Measurements from ENCODE around the gene CNTN2.

CNTN2 gene

GRCh38 chr1:205108464-205108863 is 65.5 kb downstream of the CNTN2 start:
- H3K36me3 ChIP-seq (replicated peaks; ENCODE audit: insufficient read depth, low read length), result peaks cover 10% of the 10 kb centered on the region; the same call in 1 of the 2 replicates
- DNase-seq, result no peak
- H3K9me2 ChIP-seq (replicated peaks; ENCODE audit: insufficient read depth, low read length), result no peaks in the 10 kb centered on the region
- H3K4me2 ChIP-seq (ENCODE audit: low read depth, low read length), result no peak overlapping the region
- peaks cover 5% of the 10 kb centered on the region for H3K79me2 ChIP-seq (ENCODE audit: low read length)
- H4K20me1 ChIP-seq (ENCODE audit: insufficient read depth, low read length), result no peaks in the 10 kb centered on the region
- H3K27me3 ChIP-seq (replicated peaks; ENCODE audit: insufficient read depth, low read length), result no peaks in the 10 kb centered on the region
- H3F3A ChIP-seq (ENCODE audit: insufficient read depth, low read length), result no peaks in the 10 kb centered on the region
- H3K4me3 ChIP-seq (ENCODE audit: low read length), result no peak overlapping the region
- H2AFZ ChIP-seq (ENCODE audit: low read length), result no peak overlapping the region
- TF ChIP-seq CTCF (IDR thresholded peaks at IDR 0.05; ENCODE audit: low read length) (no peak), EZH2phosphoT487 (IDR thresholded peaks at IDR 0.05; ENCODE audit: low read length) (no peak), EZH2 (optimal IDR thresholded peaks at IDR 0.05; ENCODE audit: low read depth, low read length) (no peak)
- H3K9ac ChIP-seq (ENCODE audit: low read length), result no peak overlapping the region
- no peaks in the 10 kb centered on the region for H3K9me3 ChIP-seq (replicated peaks; ENCODE audit: insufficient read depth, low read length)
- H3K4me1 ChIP-seq (ENCODE audit: low read length), result no peaks in the 10 kb centered on the region
- no peak overlapping the region for H3K27ac ChIP-seq (ENCODE audit: low read length)

DNA sequence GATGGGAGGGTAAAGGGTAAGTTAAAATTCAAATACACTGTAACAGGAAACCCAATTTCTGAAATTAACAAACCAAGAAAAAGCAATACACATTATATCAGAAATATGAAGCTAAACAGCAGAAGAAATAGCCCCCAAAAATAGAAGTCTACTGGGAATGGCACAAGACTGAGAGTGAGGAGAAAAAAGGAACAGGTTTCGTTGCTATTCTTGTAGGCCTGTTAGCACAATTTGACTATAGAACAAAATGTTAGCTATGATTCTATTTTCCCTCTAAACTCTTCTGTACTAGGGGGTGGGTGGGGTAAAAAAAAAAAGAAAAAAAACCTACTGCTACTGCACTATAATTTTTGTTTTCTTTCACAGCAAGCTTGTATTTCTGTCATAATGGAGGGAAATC is 66.3 kb downstream of the CNTN2 start:
- H3K4me2 ChIP-seq (ENCODE audit: low read depth, low read length), result no peak overlapping the region
- no peak overlapping the region for H3K27ac ChIP-seq (ENCODE audit: low read length)
- no peaks in the 10 kb centered on the region for H3K9me2 ChIP-seq (replicated peaks; ENCODE audit: insufficient read depth, low read length)
- H4K20me1 ChIP-seq (ENCODE audit: insufficient read depth, low read length), result no peaks in the 10 kb centered on the region
- H3K79me2 ChIP-seq (ENCODE audit: low read length), result peaks cover 11% of the 10 kb centered on the region
- no peak for TF ChIP-seq CTCF (IDR thresholded peaks at IDR 0.05; ENCODE audit: low read length)
- no peak for TF ChIP-seq EZH2phosphoT487 (IDR thresholded peaks at IDR 0.05; ENCODE audit: low read length)
- TF ChIP-seq EZH2 (optimal IDR thresholded peaks at IDR 0.05; ENCODE audit: low read depth, low read length), result no peak
- no peak overlapping the region for H3K4me3 ChIP-seq (ENCODE audit: low read length)
- H3K4me1 ChIP-seq (ENCODE audit: low read length), result no peaks in the 10 kb centered on the region
- H3K9me3 ChIP-seq (replicated peaks; ENCODE audit: insufficient read depth, low read length), result no peaks in the 10 kb centered on the region
- no peak overlapping the region for H3K9ac ChIP-seq (ENCODE audit: low read length)
- no peaks in the 10 kb centered on the region for H3K27me3 ChIP-seq (replicated peaks; ENCODE audit: insufficient read depth, low read length)
- DNase-seq, result no peak
- no peak overlapping the region for H2AFZ ChIP-seq (ENCODE audit: low read length)
- no peaks in the 10 kb centered on the region for H3F3A ChIP-seq (ENCODE audit: insufficient read depth, low read length)
- H3K36me3 ChIP-seq (replicated peaks; ENCODE audit: insufficient read depth, low read length), result peaks cover 8% of the 10 kb centered on the region; the same call in 1 of the 2 replicates

GRCh38 chr1:205109711-205110110 is 66.7 kb downstream of the CNTN2 start:
- no peak overlapping the region for H3K4me2 ChIP-seq (ENCODE audit: low read depth, low read length)
- H3K27me3 ChIP-seq (replicated peaks; ENCODE audit: insufficient read depth, low read length), result no peaks in the 10 kb centered on the region
- no peak overlapping the region for H3K27ac ChIP-seq (ENCODE audit: low read length)
- no peaks in the 10 kb centered on the region for H3K9me2 ChIP-seq (replicated peaks; ENCODE audit: insufficient read depth, low read length)
- TF ChIP-seq EZH2phosphoT487 (IDR thresholded peaks at IDR 0.05; ENCODE audit: low read length) (no peak), CTCF (IDR thresholded peaks at IDR 0.05; ENCODE audit: low read length) (no peak), EZH2 (optimal IDR thresholded peaks at IDR 0.05; ENCODE audit: low read depth, low read length) (no peak)
- no peaks in the 10 kb centered on the region for H3K9me3 ChIP-seq (replicated peaks; ENCODE audit: insufficient read depth, low read length)
- no peaks in the 10 kb centered on the region for H3F3A ChIP-seq (ENCODE audit: insufficient read depth, low read length)
- H3K9ac ChIP-seq (ENCODE audit: low read length), result no peak overlapping the region
- DNase-seq, result no peak
- no peaks in the 10 kb centered on the region for H4K20me1 ChIP-seq (ENCODE audit: insufficient read depth, low read length)
- no peak overlapping the region for H2AFZ ChIP-seq (ENCODE audit: low read length)
- H3K79me2 ChIP-seq (ENCODE audit: low read length), result peaks cover 14% of the 10 kb centered on the region
- no peaks in the 10 kb centered on the region for H3K4me1 ChIP-seq (ENCODE audit: low read length)
- H3K36me3 ChIP-seq (replicated peaks; ENCODE audit: insufficient read depth, low read length), result peaks cover 8% of the 10 kb centered on the region; the same call in 1 of the 2 replicates
- no peak overlapping the region for H3K4me3 ChIP-seq (ENCODE audit: low read length)

Measured in MM.1S (cell line).